OCI-LY3 (cell line): Measurements from ENCODE around the gene ERP44.

Experiments used
- H2AFZ ChIP-seq: fragments of 200-600, 300-600 bp; shearing (Covaris generic); 2 replicates; pipeline ENCODE4 v1.6.0; 2014; ENCODE audit warnings: antibody characterized with exemption, low read depth, low read length
- H3K27ac ChIP-seq: fragments of 200-600, 300-600 bp; sonication (generic); 2 replicates; pipeline ENCODE4 v1.5.1; 2014; ENCODE audit warnings: mild to moderate bottlenecking, low read length, moderate library complexity, mixed read lengths
- H3K27me3 ChIP-seq: fragments of 200-600, 300-600 bp; sonication (generic); 2 replicates; pipeline ENCODE4 v1.6.1; 2014; ENCODE audit warnings: low read depth, low read length, mixed read lengths
- H3K36me3 ChIP-seq: fragments of 200-600, 300-600 bp; sonication (generic); replicated peaks from 2 replicates; pipeline ENCODE3; 2014; ENCODE audit warnings: low read depth, low read length, mixed read lengths
- H3K4me1 ChIP-seq: fragments of 300-600, 200-600 bp; sonication (generic); 2 replicates; pipeline ENCODE4 v1.6.1; 2014; ENCODE audit warnings: low read length, mixed read lengths
- H3K4me2 ChIP-seq: fragments of 200-600, 300-600 bp; sonication (generic); 2 replicates; pipeline ENCODE4 v1.6.1; 2014; ENCODE audit warnings: low read length, mixed read lengths
- H3K4me3 ChIP-seq: fragments of 300-600, 200-600 bp; sonication (generic); 2 replicates; pipeline ENCODE4 v1.5.1; 2014; ENCODE audit warnings: antibody characterized with exemption, mild to moderate bottlenecking, low read length, moderate library complexity
- H3K79me2 ChIP-seq: fragments of 300-600, 200-600 bp; shearing (Covaris generic); 2 replicates; pipeline ENCODE4 v1.6.1; 2014; ENCODE audit warnings: mild to moderate bottlenecking, low read length, mixed read lengths
- H3K9ac ChIP-seq: fragments of 300-600, 200-600 bp; shearing (Covaris generic); 2 replicates; pipeline ENCODE4 v1.6.0; 2014; ENCODE audit warnings: mild to moderate bottlenecking, low read length, moderate library complexity
- H3K9me3 ChIP-seq: fragments of 200-600, 300-600 bp; shearing (Covaris generic); 2 replicates; pipeline ENCODE4 v1.6.1; 2014; ENCODE audit warnings: low read length, mixed read lengths; ENCODE audit not compliant: insufficient read depth
- H4K20me1 ChIP-seq: fragments of 200-600, 300-600 bp; sonication (generic); 2 replicates; pipeline ENCODE4 v1.6.1; 2016; ENCODE audit warnings: low read length, mixed read lengths; ENCODE audit not compliant: insufficient read depth
- CTCF ChIP-seq: fragments of 200-600, 300-600 bp; sonication (generic); IDR thresholded peaks from 2 replicates; pipeline ENCODE4 v1.5.1; 2014; ENCODE audit warnings: antibody characterized with exemption, low read length, low read depth
- EZH2phosphoT487 ChIP-seq: fragments of 200-600 bp; shearing (Covaris generic); IDR thresholded peaks from 2 replicates; pipeline ENCODE4 v1.6.1; 2018; ENCODE audit warnings: antibody characterized with exemption, mixed run types, low read depth

The ERP44 gene

GRCh38 chr9:100020121-100020795, 78.5 kb downstream of the ERP44 start:
- H3K4me3 ChIP-seq: no peak overlapping the region
- H3K79me2 ChIP-seq: no peaks in the 10 kb centered on the region
- peaks cover 4% of the 10 kb centered on the region for H3K36me3 ChIP-seq
- no peak overlapping the region for H3K9ac ChIP-seq
- no peaks in the 10 kb centered on the region for H3K9me3 ChIP-seq
- H4K20me1 ChIP-seq: no peaks in the 10 kb centered on the region
- H3K4me1 ChIP-seq: peaks cover 6% of the 10 kb centered on the region; the same call in 1 of the 2 replicates
- H3K4me2 ChIP-seq: no peak overlapping the region
- TF ChIP-seq CTCF (no peak), EZH2phosphoT487 (no peak)
- no peak overlapping the region for H2AFZ ChIP-seq
- no peaks in the 10 kb centered on the region for H3K27me3 ChIP-seq
- no peak overlapping the region for H3K27ac ChIP-seq

- no peaks in the 10 kb centered on the region for H3K27me3 ChIP-seq
- no peak overlapping the region for H3K4me2 ChIP-seq
- H3K9ac ChIP-seq: no peak overlapping the region
- no peaks in the 10 kb centered on the region for H4K20me1 ChIP-seq
- no peak overlapping the region for H3K4me3 ChIP-seq
- H3K27ac ChIP-seq: no peak overlapping the region
- no peaks in the 10 kb centered on the region for H3K9me3 ChIP-seq
- H3K36me3 ChIP-seq: peaks cover 4% of the 10 kb centered on the region
- no peak for TF ChIP-seq EZH2phosphoT487
- TF ChIP-seq CTCF: no peak
- H3K79me2 ChIP-seq: no peaks in the 10 kb centered on the region
- no peak overlapping the region for H2AFZ ChIP-seq
- H3K4me1 ChIP-seq: peaks cover 6% of the 10 kb centered on the region; the same call in 1 of the 2 replicates
Observed at GRCh38 chr9:100019541-100019940, 79.3 kb downstream of the ERP44 start.

- no peak for TF ChIP-seq CTCF
- TF ChIP-seq EZH2phosphoT487: no peak
- Histone ChIP-seq H2AFZ (no peak overlapping the region), H3K4me3 (no peak overlapping the region), H3K27me3 (no peaks in the 10 kb centered on the region), H3K9me3 (no peaks in the 10 kb centered on the region), H3K27ac (no peak overlapping the region), H3K9ac (no peak overlapping the region), H4K20me1 (no peaks in the 10 kb centered on the region), H3K4me1 (0 out of 2 replicates have a peak, but pooled peaks cover under 1% of the 10 kb centered on the region), H3K4me2 (no peak overlapping the region), H3K36me3 (peaks cover 4% of the 10 kb centered on the region), H3K79me2 (no peaks in the 10 kb centered on the region)
Observed at GRCh38 chr9:100014846-100015245, 84.0 kb downstream of the ERP44 start.

- TF ChIP-seq EZH2phosphoT487 (no peak), CTCF (no peak)
- H2AFZ ChIP-seq: no peak overlapping the region
- H3K27me3 ChIP-seq: no peaks in the 10 kb centered on the region
- H3K9ac ChIP-seq: no peak overlapping the region
- no peak overlapping the region for H3K4me3 ChIP-seq
- H3K4me2 ChIP-seq: no peak overlapping the region
- H3K79me2 ChIP-seq: no peaks in the 10 kb centered on the region
- H3K27ac ChIP-seq: no peak overlapping the region
- no peaks in the 10 kb centered on the region for H3K36me3 ChIP-seq
- no peaks in the 10 kb centered on the region for H4K20me1 ChIP-seq
- no peaks in the 10 kb centered on the region for H3K4me1 ChIP-seq
- no peaks in the 10 kb centered on the region for H3K9me3 ChIP-seq
Observed at GRCh38 chr9:100013573-100013972, 85.2 kb downstream of the ERP44 start.
